Measurements from ENCODE around the gene TMEM87A. TPM values are rescaled to one million over a fixed set of nuclear protein-coding genes. Genes with fewer than 3 reads are reported as not detected.

Gene TMEM87A
- total and polyA plus RNA-seq, 2 experiments from 2014 or later = 41.8 to 43.5 TPM

DNA sequence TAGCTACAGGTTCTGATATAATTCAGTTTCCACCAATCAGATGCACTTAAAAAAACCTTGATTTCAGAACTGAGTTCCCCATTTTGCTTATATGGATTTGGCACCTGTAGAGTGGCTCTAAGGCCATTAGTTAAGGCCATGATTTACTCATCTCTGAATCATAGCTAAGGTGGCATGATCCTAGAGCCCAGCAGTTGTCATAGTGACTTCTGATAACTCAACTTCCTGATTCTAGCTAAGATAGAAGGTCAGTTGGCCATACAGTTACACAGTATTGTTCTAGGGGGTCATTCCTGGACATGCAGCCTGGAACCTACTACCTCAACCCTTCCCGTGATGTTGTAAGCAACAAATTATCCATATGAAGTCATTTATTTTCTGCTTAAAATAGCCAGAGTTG is 15.9 kb upstream of the TMEM87A start:
- no peak overlapping the region for H3K4me3 Mint-ChIP-seq
- H3K27ac ChIP-seq (ENCODE audit: low read depth) = no peak overlapping the region
- H4K20me1 ChIP-seq (replicated peaks; ENCODE audit: insufficient read depth) = no peaks in the 10 kb centered on the region

More for the DNA sequence above, 15.9 kb upstream of the TMEM87A start:
- Histone ChIP-seq H3K36me3 (ENCODE audit: insufficient read depth) (no peaks in the 10 kb centered on the region), H3K4me3 (no peak overlapping the region), H3K79me2 (replicated peaks; ENCODE audit: insufficient read depth) (no peaks in the 10 kb centered on the region), H3K27me3 (ENCODE audit: insufficient read depth) (no peaks in the 10 kb centered on the region), H3K9me2 (ENCODE audit: insufficient read depth) (no peaks in the 10 kb centered on the region), H2AFZ (no peak overlapping the region), H3K4me1 (ENCODE audit: insufficient read depth) (no peaks in the 10 kb centered on the region), H3K4me2 (no peak overlapping the region), H3F3A (replicated peaks; ENCODE audit: low read depth) (no peaks in the 10 kb centered on the region)
- Mint-ChIP-seq H3K27me3 (ENCODE audit: insufficient read depth, low read depth, poor library complexity) (no peaks in the 10 kb centered on the region), H3K9me3 (no peaks in the 10 kb centered on the region), H3K36me3 (ENCODE audit: low read depth) (no peaks in the 10 kb centered on the region), H3K27ac (no peak overlapping the region), H3K4me1 (0 out of 3 replicates have a peak, but pooled peaks cover 3% of the 10 kb centered on the region)
- ATAC-seq = no peak
- DNase-seq (ENCODE audit: low spot score) = no peak
- TF ChIP-seq, protein P1, sequence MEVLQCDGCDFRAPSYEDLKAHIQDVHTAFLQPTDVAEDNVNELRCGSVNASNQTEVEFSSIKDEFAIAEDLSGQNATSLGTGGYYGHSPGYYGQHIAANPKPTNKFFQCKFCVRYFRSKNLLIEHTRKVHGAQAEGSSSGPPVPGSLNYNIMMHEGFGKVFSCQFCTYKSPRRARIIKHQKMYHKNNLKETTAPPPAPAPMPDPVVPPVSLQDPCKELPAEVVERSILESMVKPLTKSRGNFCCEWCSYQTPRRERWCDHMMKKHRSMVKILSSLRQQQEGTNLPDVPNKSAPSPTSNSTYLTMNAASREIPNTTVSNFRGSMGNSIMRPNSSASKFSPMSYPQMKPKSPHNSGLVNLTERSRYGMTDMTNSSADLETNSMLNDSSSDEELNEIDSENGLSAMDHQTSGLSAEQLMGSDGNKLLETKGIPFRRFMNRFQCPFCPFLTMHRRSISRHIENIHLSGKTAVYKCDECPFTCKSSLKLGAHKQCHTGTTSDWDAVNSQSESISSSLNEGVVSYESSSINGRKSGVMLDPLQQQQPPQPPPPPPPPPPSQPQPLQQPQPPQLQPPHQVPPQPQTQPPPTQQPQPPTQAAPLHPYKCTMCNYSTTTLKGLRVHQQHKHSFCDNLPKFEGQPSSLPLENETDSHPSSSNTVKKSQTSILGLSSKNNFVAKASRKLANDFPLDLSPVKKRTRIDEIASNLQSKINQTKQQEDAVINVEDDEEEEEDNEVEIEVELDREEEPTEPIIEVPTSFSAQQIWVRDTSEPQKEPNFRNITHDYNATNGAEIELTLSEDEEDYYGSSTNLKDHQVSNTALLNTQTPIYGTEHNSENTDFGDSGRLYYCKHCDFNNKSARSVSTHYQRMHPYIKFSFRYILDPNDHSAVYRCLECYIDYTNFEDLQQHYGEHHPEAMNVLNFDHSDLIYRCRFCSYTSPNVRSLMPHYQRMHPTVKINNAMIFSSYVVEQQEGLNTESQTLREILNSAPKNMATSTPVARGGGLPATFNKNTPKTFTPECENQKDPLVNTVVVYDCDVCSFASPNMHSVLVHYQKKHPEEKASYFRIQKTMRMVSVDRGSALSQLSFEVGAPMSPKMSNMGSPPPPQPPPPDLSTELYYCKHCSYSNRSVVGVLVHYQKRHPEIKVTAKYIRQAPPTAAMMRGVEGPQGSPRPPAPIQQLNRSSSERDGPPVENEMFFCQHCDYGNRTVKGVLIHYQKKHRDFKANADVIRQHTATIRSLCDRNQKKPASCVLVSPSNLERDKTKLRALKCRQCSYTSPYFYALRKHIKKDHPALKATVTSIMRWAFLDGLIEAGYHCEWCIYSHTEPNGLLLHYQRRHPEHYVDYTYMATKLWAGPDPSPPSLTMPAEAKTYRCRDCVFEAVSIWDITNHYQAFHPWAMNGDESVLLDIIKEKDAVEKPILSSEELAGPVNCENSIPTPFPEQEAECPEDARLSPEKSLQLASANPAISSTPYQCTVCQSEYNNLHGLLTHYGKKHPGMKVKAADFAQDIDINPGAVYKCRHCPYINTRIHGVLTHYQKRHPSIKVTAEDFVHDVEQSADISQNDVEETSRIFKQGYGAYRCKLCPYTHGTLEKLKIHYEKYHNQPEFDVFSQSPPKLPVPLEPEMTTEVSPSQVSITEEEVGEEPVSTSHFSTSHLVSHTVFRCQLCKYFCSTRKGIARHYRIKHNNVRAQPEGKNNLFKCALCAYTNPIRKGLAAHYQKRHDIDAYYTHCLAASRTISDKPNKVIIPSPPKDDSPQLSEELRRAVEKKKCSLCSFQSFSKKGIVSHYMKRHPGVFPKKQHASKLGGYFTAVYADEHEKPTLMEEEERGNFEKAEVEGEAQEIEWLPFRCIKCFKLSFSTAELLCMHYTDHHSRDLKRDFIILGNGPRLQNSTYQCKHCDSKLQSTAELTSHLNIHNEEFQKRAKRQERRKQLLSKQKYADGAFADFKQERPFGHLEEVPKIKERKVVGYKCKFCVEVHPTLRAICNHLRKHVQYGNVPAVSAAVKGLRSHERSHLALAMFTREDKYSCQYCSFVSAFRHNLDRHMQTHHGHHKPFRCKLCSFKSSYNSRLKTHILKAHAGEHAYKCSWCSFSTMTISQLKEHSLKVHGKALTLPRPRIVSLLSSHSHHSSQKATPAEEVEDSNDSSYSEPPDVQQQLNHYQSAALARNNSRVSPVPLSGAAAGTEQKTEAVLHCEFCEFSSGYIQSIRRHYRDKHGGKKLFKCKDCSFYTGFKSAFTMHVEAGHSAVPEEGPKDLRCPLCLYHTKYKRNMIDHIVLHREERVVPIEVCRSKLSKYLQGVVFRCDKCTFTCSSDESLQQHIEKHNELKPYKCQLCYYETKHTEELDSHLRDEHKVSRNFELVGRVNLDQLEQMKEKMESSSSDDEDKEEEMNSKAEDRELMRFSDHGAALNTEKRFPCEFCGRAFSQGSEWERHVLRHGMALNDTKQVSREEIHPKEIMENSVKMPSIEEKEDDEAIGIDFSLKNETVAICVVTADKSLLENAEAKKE (CRISPR knock-in tag; IDR thresholded peaks at IDR 0.05) = no peak
- TF ChIP-seq EZH2phosphoT487 (IDR thresholded peaks at IDR 0.05; ENCODE audit: unreplicated experiment) (no peak), EZH2 (IDR thresholded peaks at IDR 0.05; ENCODE audit: low read depth, unreplicated experiment) (no peak), STAT1 (IDR thresholded peaks at IDR 0.05; ENCODE audit: unreplicated experiment) (no peak)
- TF ChIP-seq, protein P2, sequence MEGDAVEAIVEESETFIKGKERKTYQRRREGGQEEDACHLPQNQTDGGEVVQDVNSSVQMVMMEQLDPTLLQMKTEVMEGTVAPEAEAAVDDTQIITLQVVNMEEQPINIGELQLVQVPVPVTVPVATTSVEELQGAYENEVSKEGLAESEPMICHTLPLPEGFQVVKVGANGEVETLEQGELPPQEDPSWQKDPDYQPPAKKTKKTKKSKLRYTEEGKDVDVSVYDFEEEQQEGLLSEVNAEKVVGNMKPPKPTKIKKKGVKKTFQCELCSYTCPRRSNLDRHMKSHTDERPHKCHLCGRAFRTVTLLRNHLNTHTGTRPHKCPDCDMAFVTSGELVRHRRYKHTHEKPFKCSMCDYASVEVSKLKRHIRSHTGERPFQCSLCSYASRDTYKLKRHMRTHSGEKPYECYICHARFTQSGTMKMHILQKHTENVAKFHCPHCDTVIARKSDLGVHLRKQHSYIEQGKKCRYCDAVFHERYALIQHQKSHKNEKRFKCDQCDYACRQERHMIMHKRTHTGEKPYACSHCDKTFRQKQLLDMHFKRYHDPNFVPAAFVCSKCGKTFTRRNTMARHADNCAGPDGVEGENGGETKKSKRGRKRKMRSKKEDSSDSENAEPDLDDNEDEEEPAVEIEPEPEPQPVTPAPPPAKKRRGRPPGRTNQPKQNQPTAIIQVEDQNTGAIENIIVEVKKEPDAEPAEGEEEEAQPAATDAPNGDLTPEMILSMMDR (conservative IDR thresholded peaks at IDR 0.05; ENCODE audit: low read depth in 2 of 2) = no peak
- TF ChIP-seq, protein P3, sequence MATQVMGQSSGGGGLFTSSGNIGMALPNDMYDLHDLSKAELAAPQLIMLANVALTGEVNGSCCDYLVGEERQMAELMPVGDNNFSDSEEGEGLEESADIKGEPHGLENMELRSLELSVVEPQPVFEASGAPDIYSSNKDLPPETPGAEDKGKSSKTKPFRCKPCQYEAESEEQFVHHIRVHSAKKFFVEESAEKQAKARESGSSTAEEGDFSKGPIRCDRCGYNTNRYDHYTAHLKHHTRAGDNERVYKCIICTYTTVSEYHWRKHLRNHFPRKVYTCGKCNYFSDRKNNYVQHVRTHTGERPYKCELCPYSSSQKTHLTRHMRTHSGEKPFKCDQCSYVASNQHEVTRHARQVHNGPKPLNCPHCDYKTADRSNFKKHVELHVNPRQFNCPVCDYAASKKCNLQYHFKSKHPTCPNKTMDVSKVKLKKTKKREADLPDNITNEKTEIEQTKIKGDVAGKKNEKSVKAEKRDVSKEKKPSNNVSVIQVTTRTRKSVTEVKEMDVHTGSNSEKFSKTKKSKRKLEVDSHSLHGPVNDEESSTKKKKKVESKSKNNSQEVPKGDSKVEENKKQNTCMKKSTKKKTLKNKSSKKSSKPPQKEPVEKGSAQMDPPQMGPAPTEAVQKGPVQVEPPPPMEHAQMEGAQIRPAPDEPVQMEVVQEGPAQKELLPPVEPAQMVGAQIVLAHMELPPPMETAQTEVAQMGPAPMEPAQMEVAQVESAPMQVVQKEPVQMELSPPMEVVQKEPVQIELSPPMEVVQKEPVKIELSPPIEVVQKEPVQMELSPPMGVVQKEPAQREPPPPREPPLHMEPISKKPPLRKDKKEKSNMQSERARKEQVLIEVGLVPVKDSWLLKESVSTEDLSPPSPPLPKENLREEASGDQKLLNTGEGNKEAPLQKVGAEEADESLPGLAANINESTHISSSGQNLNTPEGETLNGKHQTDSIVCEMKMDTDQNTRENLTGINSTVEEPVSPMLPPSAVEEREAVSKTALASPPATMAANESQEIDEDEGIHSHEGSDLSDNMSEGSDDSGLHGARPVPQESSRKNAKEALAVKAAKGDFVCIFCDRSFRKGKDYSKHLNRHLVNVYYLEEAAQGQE (IDR thresholded peaks at IDR 0.05; ENCODE audit: unreplicated experiment) = no peak
